Heart left ventricle (tissue), 13 donors: ENCODE results near the gene CLGN.

Experiments
- CTCF ChIP-seq, 12 donors: fragments of 200-600 bp; sonication (generic) in 4 of 12; IDR thresholded peaks; one replicate each; pipeline versions ENCODE4 v1.5.0 to v1.8.0; 2018 to 2022; ENCODE audit warnings: antibody characterized with exemption in 12 of 12, mild to moderate bottlenecking in 5 of 12
- POLR2A ChIP-seq, 2 donors: fragments of 450-650 bp; IDR thresholded peaks; one replicate each; pipeline ENCODE4 v1.6.1; 2017; ENCODE audit warnings: antibody characterized with exemption in 2 of 2, mild to moderate bottlenecking in 2 of 2, moderate library complexity in 2 of 2
- donor health status: ischemic (EF 13 %, LVEDD 7.1; RV severe dilation, severe dysfunction).
- donor health status: DM: no; HTN: yes; CAD: no.
- donor health status: DM: no; HTN: no; CAD: no.
- donor health status: ischemic (EF 25% LVEDD 6.9; RV normal size, moderate dysfunction).
- donor health status: ischemic (EF 25% LVEDD 5.7; RV mildly dilated, moderate dysfunction).
- donor health status: ischemic (EF 35%, LVEDD 5.7; RV mildly dilated, moderate dysfunction).
- donor health status: nonischemic (EF 11% LVEDD 7.7; RV severe dilation, severe dysfunction).
- donor health status: DM: yes; HTN: yes; CAD: no.
- donor health status: PGD.
- donor health status: ischemic (EF 29% LVEDD 5.4; RV normal size, mild dysfunction).
- donor health status: nonischemic (EF 23%, LVEDD 6.1; RV moderate dilation, normal function).

- TF ChIP-seq CTCF (IDR thresholded peaks at IDR 0.05): no peak
- TF ChIP-seq POLR2A (IDR thresholded peaks at IDR 0.05): no peak
Observed at GRCh38 chr4:140344101-140344500, 83.3 kb downstream of the CLGN start.
